Measurements from ENCODE around the gene KRT72.

Gene KRT72

GRCh38 chr12:52578469-52578868 lies 22.8 kb downstream of the KRT72 start:
- DNase-seq (ENCODE audit: low read depth): no peak

GRCh38 chr12:52577316-52577715 lies 23.9 kb downstream of the KRT72 start:
- no peak for DNase-seq (ENCODE audit: low read depth)

GRCh38 chr12:52575948-52576347 lies 25.3 kb downstream of the KRT72 start:
- no peak for DNase-seq (ENCODE audit: low read depth)

GRCh38 chr12:52575256-52575655 lies 26.0 kb downstream of the KRT72 start:
- DNase-seq (ENCODE audit: low read depth): no peak

- DNase-seq (ENCODE audit: low read depth): no peak
Observed at GRCh38 chr12:52573743-52574142, 27.5 kb downstream of the KRT72 start, which contains the start of gene KRT74. Gene KRT74, minus strand, starts transcription at chr12:52573843. Its CDS starts 66 bp downstream, at chr12:52573777.

GRCh38 chr12:52573306-52573705 lies 28.0 kb downstream of the KRT72 start:
- DNase-seq (ENCODE audit: low read depth): no peak

GRCh38 chr12:52570511-52570910 lies 30.8 kb downstream of the KRT72 start:
- DNase-seq (ENCODE audit: low read depth): no peak

- no peak for DNase-seq (ENCODE audit: low read depth)
Observed at GRCh38 chr12:52568111-52568510, 33.2 kb downstream of the KRT72 start.

GRCh38 chr12:52566847-52567291 lies 34.4 kb downstream of the KRT72 start:
- no peak for DNase-seq (ENCODE audit: low read depth)

- DNase-seq (ENCODE audit: low read depth): no peak
Observed at GRCh38 chr12:52564582-52564981, 36.7 kb downstream of the KRT72 start.

GRCh38 chr12:52561880-52562449 lies 39.3 kb downstream of the KRT72 start:
- peak; percentile 18 for DNase-seq (ENCODE audit: low read depth)

- DNase-seq (ENCODE audit: low read depth): no peak
Observed at GRCh38 chr12:52559979-52560378, 41.3 kb downstream of the KRT72 start.

GRCh38 chr12:52558781-52559445 lies 42.4 kb downstream of the KRT72 start:
- no peak for DNase-seq (ENCODE audit: low read depth)

GRCh38 chr12:52557476-52557875 lies 43.8 kb downstream of the KRT72 start:
- DNase-seq (ENCODE audit: low read depth): no peak

- no peak for DNase-seq (ENCODE audit: low read depth)
Observed at GRCh38 chr12:52555577-52555976, 45.7 kb downstream of the KRT72 start.

- DNase-seq (ENCODE audit: low read depth): no peak
Observed at GRCh38 chr12:52552681-52553195, 48.5 kb downstream of the KRT72 start, which contains the start of gene KRT71. Gene KRT71, minus strand, starts transcription at chr12:52553145. Its CDS starts 68 bp downstream, at chr12:52553077.

GRCh38 chr12:52552055-52552454 lies 49.2 kb downstream of the KRT72 start:
- no peak for DNase-seq (ENCODE audit: low read depth)

- DNase-seq (ENCODE audit: low read depth): peak; percentile 14
Observed at GRCh38 chr12:52551216-52551865, 49.9 kb downstream of the KRT72 start.

GRCh38 chr12:52546126-52546525 lies 55.1 kb downstream of the KRT72 start:
- no peak for DNase-seq (ENCODE audit: low read depth)

- DNase-seq (ENCODE audit: low read depth): peak; percentile 42
Observed at GRCh38 chr12:52543985-52544883, 57.0 kb downstream of the KRT72 start.

GRCh38 chr12:52542785-52543318 lies 58.4 kb downstream of the KRT72 start:
- no peak for DNase-seq (ENCODE audit: low read depth)

GRCh38 chr12:52542157-52542556 lies 59.1 kb downstream of the KRT72 start:
- no peak for DNase-seq (ENCODE audit: low read depth)

Measured in EH (cell line).